ENCODE results near the gene KRTAP5-9.
A peak's percentile ranks its signal among the peaks of the same experiment; 100 is the strongest.
"Not testable (repeated sequence)": the region's sequence is repeated elsewhere in the genome, so short reads cannot be mapped to it uniquely, and the experiment has no call there.

Gene KRTAP5-9

DNA sequence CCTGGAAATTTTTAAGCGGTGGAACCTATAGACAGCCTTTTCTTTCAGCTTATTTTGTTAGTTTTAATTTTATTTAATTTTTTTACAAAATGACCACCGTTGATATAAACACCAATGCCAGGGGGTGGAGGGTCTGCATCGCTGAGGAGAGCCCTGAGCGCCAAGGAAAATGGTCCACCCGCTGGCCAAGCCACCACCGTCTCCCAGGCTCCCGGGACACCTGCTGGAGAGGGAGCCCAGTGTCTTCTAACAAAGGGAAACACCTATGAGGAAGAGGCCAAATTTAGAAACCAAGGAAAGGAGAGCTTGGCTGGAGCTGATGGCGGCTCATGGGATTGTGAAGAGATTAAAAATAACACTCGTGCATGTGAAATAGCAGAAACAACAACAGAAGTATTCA is 10.7 kb upstream of the KRTAP5-9 start:
- no peak overlapping the region for H4K5ac ChIP-seq (ENCODE audit: low read length)
- H3K18ac ChIP-seq (ENCODE audit: low read length) = no peak overlapping the region
- no peak overlapping the region for H3K9ac ChIP-seq (ENCODE audit: low read length)
- no peaks in the 10 kb centered on the region for H3K4me1 ChIP-seq (ENCODE audit: control insufficient read depth, low read depth, low read length)
- no peak overlapping the region for H4K8ac ChIP-seq (ENCODE audit: low read depth, low read length)
- no peak overlapping the region for H3K27ac ChIP-seq (ENCODE audit: low read depth, low read length)
- no peak overlapping the region for H2BK120ac ChIP-seq (ENCODE audit: low read depth, low read length)
- H2BK15ac ChIP-seq (replicated peaks; ENCODE audit: low read depth) = no peak overlapping the region
- H2BK5ac ChIP-seq (ENCODE audit: low read length) = no peak overlapping the region
- H3K56ac ChIP-seq (ENCODE audit: low read length) = no peak overlapping the region
- no peak overlapping the region for H3K4me3 ChIP-seq (ENCODE audit: low read length)
- no peaks in the 10 kb centered on the region for H3K27me3 ChIP-seq (ENCODE audit: insufficient read depth, low read length, poor library complexity)
- no peaks in the 10 kb centered on the region for H3K36me3 ChIP-seq (ENCODE audit: control insufficient read depth, insufficient read depth, low read length)
- no peaks in the 10 kb centered on the region for H3K79me2 ChIP-seq (ENCODE audit: control insufficient read depth, insufficient read depth, low read length)
- DNase-seq = no peak
- H3K23ac ChIP-seq (ENCODE audit: low read length) = no peak overlapping the region
- no peak overlapping the region for H2AK5ac ChIP-seq (ENCODE audit: low read length)
- WGBS (ENCODE audit: extremely low coverage, insufficient coverage, low lambda C conversion rate) = no CpG with 5 or more reads among the region's 9 CpGs
- no peak overlapping the region for H3K4me2 ChIP-seq (ENCODE audit: low read length)
- no peak overlapping the region for H3K4ac ChIP-seq (ENCODE audit: low read depth, low read length)
- no peaks in the 10 kb centered on the region for H3K79me1 ChIP-seq (ENCODE audit: low read length)

DNA sequence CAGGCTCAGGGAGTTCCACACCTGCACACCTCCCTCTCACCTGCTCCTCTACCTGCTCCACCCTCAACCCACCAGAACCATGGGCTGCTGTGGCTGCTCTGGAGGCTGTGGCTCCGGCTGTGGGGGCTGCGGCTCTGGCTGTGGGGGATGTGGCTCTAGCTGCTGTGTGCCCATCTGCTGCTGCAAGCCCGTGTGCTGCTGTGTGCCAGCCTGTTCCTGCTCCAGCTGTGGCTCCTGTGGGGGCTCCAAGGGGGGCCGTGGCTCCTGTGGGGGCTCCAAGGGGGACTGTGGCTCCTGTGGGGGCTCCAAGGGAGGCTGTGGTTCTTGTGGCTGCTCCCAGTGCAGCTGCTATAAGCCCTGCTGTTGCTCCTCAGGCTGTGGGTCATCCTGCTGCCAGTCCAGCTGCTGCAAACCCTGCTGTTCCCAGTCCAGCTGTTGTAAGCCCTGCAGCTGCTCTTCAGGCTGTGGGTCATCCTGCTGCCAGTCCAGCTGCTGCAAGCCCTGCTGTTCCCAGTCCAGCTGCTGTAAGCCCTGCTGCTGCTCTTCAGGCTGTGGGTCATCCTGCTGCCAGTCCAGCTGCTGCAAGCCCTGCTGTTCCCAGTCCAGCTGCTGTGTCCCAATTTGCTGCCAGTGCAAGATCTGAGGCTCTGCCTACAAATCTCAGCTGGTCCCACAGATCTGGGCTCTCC is 10.1 kb upstream of the KRTAP5-9 start, which contains the start of gene KRTAP5-8:
TSS of gene KRTAP5-8 (plus strand) at position 49 of the 689 bp plus-strand sequence. CDS start at position 80, 31 bp downstream.
- H3K27me3 ChIP-seq (ENCODE audit: insufficient read depth, low read length, poor library complexity); H3K9ac ChIP-seq (ENCODE audit: low read length); H3K4ac ChIP-seq (ENCODE audit: low read depth, low read length); H3K36me3 ChIP-seq (ENCODE audit: control insufficient read depth, insufficient read depth, low read length); H3K18ac ChIP-seq (ENCODE audit: low read length); H3K79me1 ChIP-seq (ENCODE audit: low read length); H2AK5ac ChIP-seq (ENCODE audit: low read length); H2BK120ac ChIP-seq (ENCODE audit: low read depth, low read length); H4K5ac ChIP-seq (ENCODE audit: low read length); H3K56ac ChIP-seq (ENCODE audit: low read length); H3K79me2 ChIP-seq (ENCODE audit: control insufficient read depth, insufficient read depth, low read length); H3K23ac ChIP-seq (ENCODE audit: low read length); DNase-seq; H3K4me2 ChIP-seq (ENCODE audit: low read length); H2BK15ac ChIP-seq (replicated peaks; ENCODE audit: low read depth); H2BK5ac ChIP-seq (ENCODE audit: low read length); H3K27ac ChIP-seq (ENCODE audit: low read depth, low read length); H3K4me1 ChIP-seq (ENCODE audit: control insufficient read depth, low read depth, low read length); H4K8ac ChIP-seq (ENCODE audit: low read depth, low read length); H3K4me3 ChIP-seq (ENCODE audit: low read length): not testable (repeated sequence)
- WGBS (ENCODE audit: extremely low coverage, insufficient coverage, low lambda C conversion rate) = no CpG with 5 or more reads among the region's 4 CpGs

DNA sequence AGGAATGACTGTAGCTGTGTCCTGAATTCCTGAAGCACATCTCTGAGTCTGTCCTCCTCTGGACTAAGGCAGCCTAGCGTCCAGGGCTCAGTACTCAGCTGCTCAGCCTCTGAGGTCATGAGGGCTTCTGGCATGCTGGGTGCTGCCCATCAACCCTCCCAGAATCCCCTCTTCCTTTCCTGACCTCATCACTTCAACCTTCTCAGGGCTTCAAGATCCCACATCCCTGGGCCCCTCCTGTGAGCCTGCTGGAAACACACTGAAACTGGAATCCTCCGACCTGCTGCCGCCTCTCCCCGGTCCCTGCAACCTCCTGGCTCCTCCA is 9.6 kb upstream of the KRTAP5-9 start:
- H2BK120ac ChIP-seq (ENCODE audit: low read depth, low read length) = no peak overlapping the region

DNA sequence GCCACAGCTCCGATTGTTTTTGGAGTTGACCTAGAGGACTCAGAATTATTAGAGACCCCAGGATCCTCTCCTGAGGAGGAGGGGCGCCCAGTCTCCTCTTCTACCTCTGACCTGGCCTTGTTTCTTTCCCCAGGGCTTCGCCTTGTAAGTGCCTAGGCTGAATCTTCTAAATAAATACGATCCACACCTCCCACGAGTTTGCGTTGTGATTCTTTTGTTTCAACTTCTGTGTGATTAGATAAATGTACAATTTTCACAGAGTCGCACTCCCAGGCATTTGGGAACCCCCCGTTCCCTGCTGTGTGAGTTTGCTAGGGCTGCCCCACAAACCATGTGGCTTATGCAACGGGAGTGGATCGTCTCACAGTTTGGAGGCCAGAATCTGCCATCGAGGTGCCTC is 9.2 kb upstream of the KRTAP5-9 start:
- H3K4ac ChIP-seq (ENCODE audit: low read depth, low read length) = no peak overlapping the region
- H3K18ac ChIP-seq (ENCODE audit: low read length) = no peak overlapping the region
- H3K4me2 ChIP-seq (ENCODE audit: low read length) = no peak overlapping the region
- H3K27ac ChIP-seq (ENCODE audit: low read depth, low read length) = no peak overlapping the region
- no peak overlapping the region for H4K8ac ChIP-seq (ENCODE audit: low read depth, low read length)
- H3K79me1 ChIP-seq (ENCODE audit: low read length) = no peaks in the 10 kb centered on the region
- no peak overlapping the region for H3K56ac ChIP-seq (ENCODE audit: low read length)
- H2BK15ac ChIP-seq (replicated peaks; ENCODE audit: low read depth) = no peak overlapping the region
- no peak overlapping the region for H3K23ac ChIP-seq (ENCODE audit: low read length)
- H2AK5ac ChIP-seq (ENCODE audit: low read length) = no peak overlapping the region
- no peak overlapping the region for H3K9ac ChIP-seq (ENCODE audit: low read length)
- H3K79me2 ChIP-seq (ENCODE audit: control insufficient read depth, insufficient read depth, low read length) = no peaks in the 10 kb centered on the region
- H3K4me1 ChIP-seq (ENCODE audit: control insufficient read depth, low read depth, low read length) = no peaks in the 10 kb centered on the region
- H2BK5ac ChIP-seq (ENCODE audit: low read length) = no peak overlapping the region
- WGBS (ENCODE audit: extremely low coverage, insufficient coverage, low lambda C conversion rate) = no CpG with 5 or more reads among the region's 11 CpGs
- H3K27me3 ChIP-seq (ENCODE audit: insufficient read depth, low read length, poor library complexity) = no peaks in the 10 kb centered on the region
- no peak overlapping the region for H2BK120ac ChIP-seq (ENCODE audit: low read depth, low read length)
- no peak for DNase-seq
- H3K4me3 ChIP-seq (ENCODE audit: low read length) = no peak overlapping the region
- no peak overlapping the region for H4K5ac ChIP-seq (ENCODE audit: low read length)
- H3K36me3 ChIP-seq (ENCODE audit: control insufficient read depth, insufficient read depth, low read length) = no peaks in the 10 kb centered on the region

More for the DNA sequence above, 9.6 kb upstream of the KRTAP5-9 start:
- Histone ChIP-seq H4K8ac (ENCODE audit: low read depth, low read length) (no peak overlapping the region), H3K18ac (ENCODE audit: low read length) (no peak overlapping the region), H3K23ac (ENCODE audit: low read length) (no peak overlapping the region), H3K4ac (ENCODE audit: low read depth, low read length) (no peak overlapping the region), H3K4me3 (ENCODE audit: low read length) (no peak overlapping the region), H3K56ac (ENCODE audit: low read length) (no peak overlapping the region), H3K79me1 (ENCODE audit: low read length) (no peaks in the 10 kb centered on the region), H3K9ac (ENCODE audit: low read length) (no peak overlapping the region), H4K5ac (ENCODE audit: low read length) (no peak overlapping the region), H3K27me3 (ENCODE audit: insufficient read depth, low read length, poor library complexity) (no peaks in the 10 kb centered on the region), H3K79me2 (ENCODE audit: control insufficient read depth, insufficient read depth, low read length) (no peaks in the 10 kb centered on the region), H2BK15ac (replicated peaks; ENCODE audit: low read depth) (no peak overlapping the region), H3K27ac (ENCODE audit: low read depth, low read length) (no peak overlapping the region), H3K4me1 (ENCODE audit: control insufficient read depth, low read depth, low read length) (no peaks in the 10 kb centered on the region), H2AK5ac (ENCODE audit: low read length) (no peak overlapping the region), H3K4me2 (ENCODE audit: low read length) (no peak overlapping the region), H2BK5ac (ENCODE audit: low read length) (no peak overlapping the region), H3K36me3 (ENCODE audit: control insufficient read depth, insufficient read depth, low read length) (no peaks in the 10 kb centered on the region)
- DNase-seq = peak; percentile 30
- no CpG with 5 or more reads among the region's 4 CpGs for WGBS (ENCODE audit: extremely low coverage, insufficient coverage, low lambda C conversion rate)

DNA sequence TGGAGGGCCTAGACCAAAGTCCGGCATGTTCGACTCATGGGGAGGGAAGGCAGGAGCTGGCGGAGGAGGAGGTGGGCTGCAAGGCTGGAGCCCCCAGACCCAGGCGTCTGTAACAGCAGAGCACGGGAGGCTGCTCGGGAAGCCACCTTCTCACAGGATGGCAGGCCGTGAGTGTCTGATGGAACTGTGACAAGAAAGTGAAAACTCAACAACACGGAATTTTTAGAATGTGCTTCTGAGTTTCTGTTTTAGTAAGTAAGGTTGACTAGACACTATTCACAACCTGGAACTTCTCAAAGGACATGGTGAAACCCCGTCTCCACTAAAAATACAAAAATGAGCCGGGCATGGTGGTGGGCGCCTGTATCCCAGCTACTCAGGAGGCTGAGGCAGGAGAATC is 8.2 kb upstream of the KRTAP5-9 start:
- DNase-seq; H3K79me2 ChIP-seq (ENCODE audit: control insufficient read depth, insufficient read depth, low read length); H3K4me2 ChIP-seq (ENCODE audit: low read length); H2BK15ac ChIP-seq (replicated peaks; ENCODE audit: low read depth); H3K4me1 ChIP-seq (ENCODE audit: control insufficient read depth, low read depth, low read length); H2BK5ac ChIP-seq (ENCODE audit: low read length); H3K23ac ChIP-seq (ENCODE audit: low read length); H3K79me1 ChIP-seq (ENCODE audit: low read length); H3K27ac ChIP-seq (ENCODE audit: low read depth, low read length); H3K18ac ChIP-seq (ENCODE audit: low read length); H4K5ac ChIP-seq (ENCODE audit: low read length); H2BK120ac ChIP-seq (ENCODE audit: low read depth, low read length); H3K56ac ChIP-seq (ENCODE audit: low read length); H4K8ac ChIP-seq (ENCODE audit: low read depth, low read length); H3K36me3 ChIP-seq (ENCODE audit: control insufficient read depth, insufficient read depth, low read length); H3K9ac ChIP-seq (ENCODE audit: low read length); H2AK5ac ChIP-seq (ENCODE audit: low read length); H3K4me3 ChIP-seq (ENCODE audit: low read length); H3K27me3 ChIP-seq (ENCODE audit: insufficient read depth, low read length, poor library complexity); H3K4ac ChIP-seq (ENCODE audit: low read depth, low read length): not testable (repeated sequence)
- no CpG with 5 or more reads among the region's 11 CpGs for WGBS (ENCODE audit: extremely low coverage, insufficient coverage, low lambda C conversion rate)
